Progenitor cell of endocrine pancreas (in vitro differentiated cells): ENCODE results near the gene VEGFB. TPM values are rescaled to one million over a fixed set of nuclear protein-coding genes. Genes with fewer than 3 reads are reported as not detected.

Experiments
- DNase-seq: peaks from one replicate; pipeline ENCODE4 v3.0.0; 2021; ENCODE audit warnings: low spot score; ENCODE audit not compliant: unreplicated experiment
- H3K27ac Mint-ChIP-seq: 2 replicates; pipeline ENCODE4 v1.8.0; 2021; ENCODE audit warnings: mild to moderate bottlenecking, moderate library complexity, mixed read lengths
- H3K27me3 Mint-ChIP-seq: 2 replicates; pipeline ENCODE4 v1.8.0; 2021; ENCODE audit warnings: mixed read lengths
- H3K36me3 Mint-ChIP-seq: 2 replicates; pipeline ENCODE4 v1.8.0; 2022; ENCODE audit warnings: mixed read lengths; ENCODE audit not compliant: insufficient read depth
- H3K4me1 Mint-ChIP-seq: 2 replicates; pipeline ENCODE4 v1.8.0; 2021; ENCODE audit warnings: low read depth, mixed read lengths
- H3K4me3 Mint-ChIP-seq: 2 replicates; pipeline ENCODE4 v1.8.0; 2021; ENCODE audit warnings: low read depth, mild to moderate bottlenecking, moderate library complexity, mixed read lengths
- H3K9me3 Mint-ChIP-seq: 2 replicates; pipeline ENCODE4 v1.8.0; 2021; ENCODE audit warnings: low read depth, mixed read lengths
- CTCF ChIP-seq: fragments of 200-600 bp; sonication (generic); IDR thresholded peaks from one replicate; pipeline ENCODE4 v1.5.0; 2021; ENCODE audit warnings: antibody characterized with exemption, mild to moderate bottlenecking; ENCODE audit not compliant: unreplicated experiment
- total RNA-seq: library from RNA; stranded (reverse); gene quantifications from 2 replicates; pipeline ENCODE4 v1.2.1, GENCODE V29; 2021

The VEGFB gene
- total RNA-seq, 1 donor from 2014 or later: 68.2 TPM

- Mint-ChIP-seq H3K27me3 (peaks cover 28% of the 10 kb centered on the region), H3K27ac (no peak overlapping the region), H3K36me3 (peaks cover 4% of the 10 kb centered on the region), H3K9me3 (no peaks in the 10 kb centered on the region), H3K4me3 (no peak overlapping the region), H3K4me1 (peaks cover 7% of the 10 kb centered on the region)
- TF ChIP-seq CTCF: no peak
- no peak for DNase-seq
These were observed 54.0 kb downstream of the VEGFB start for GRCh38 chr11:64288353-64288750.

Other genes starting within 250 kb of the VEGFB start
- gene OTUB1, start 248.1 kb upstream of the VEGFB start, total RNA-seq: 122 and 124 TPM in 2 replicates
- gene FLRT1, start 198.7 kb upstream of the VEGFB start, total RNA-seq: 0.17 and 0.24 TPM in 2 replicates
- gene MACROD1, start 68.5 kb upstream of the VEGFB start, total RNA-seq: 28.0 and 30.6 TPM in 2 replicates
- 189 and 209 TPM in 2 replicates for gene STIP1, start 48.4 kb upstream of the VEGFB start, total RNA-seq
- gene FERMT3, start 27.9 kb upstream of the VEGFB start, total RNA-seq: 5.4 and 5.9 TPM in 2 replicates
- gene TRPT1, start 8.4 kb upstream of the VEGFB start, total RNA-seq: 52.0 and 53.9 TPM in 2 replicates
- gene NUDT22, start 8.3 kb upstream of the VEGFB start, total RNA-seq: 42.9 and 48.2 TPM in 2 replicates
- gene DNAJC4, start 4.0 kb upstream of the VEGFB start, total RNA-seq: 35.4 and 39.1 TPM in 2 replicates
- 48.5 and 57.7 TPM in 2 replicates for gene FKBP2, start 6.5 kb downstream of the VEGFB start, total RNA-seq
- gene PPP1R14B, start 12.4 kb downstream of the VEGFB start, total RNA-seq: 198 TPM in 2 replicates
- gene PLCB3, start 16.9 kb downstream of the VEGFB start, total RNA-seq: 22.6 and 27.3 TPM in 2 replicates
- gene BAD, start 50.1 kb downstream of the VEGFB start, total RNA-seq: 42.8 and 46.9 TPM in 2 replicates
- 46.7 and 56.5 TPM in 2 replicates for gene GPR137, start 51.3 kb downstream of the VEGFB start, total RNA-seq
- 0.62 TPM in 1 of 2 replicates, not detected in the other for gene KCNK4, start 56.7 kb downstream of the VEGFB start, total RNA-seq
- gene CATSPERZ, start 65.8 kb downstream of the VEGFB start, total RNA-seq: not detected in 2 replicates
- 28.1 and 31.4 TPM in 2 replicates for gene ESRRA, start 70.9 kb downstream of the VEGFB start, total RNA-seq
- gene TRMT112, start 83.0 kb downstream of the VEGFB start, total RNA-seq: 137 and 149 TPM in 2 replicates
- 157 and 171 TPM in 2 replicates for gene PRDX5, start 83.5 kb downstream of the VEGFB start, total RNA-seq
- gene CCDC88B, start 105.6 kb downstream of the VEGFB start, total RNA-seq: 4.3 and 6.2 TPM in 2 replicates
- 18.6 and 18.7 TPM in 2 replicates for gene RPS6KA4, start 124.6 kb downstream of the VEGFB start, total RNA-seq